Measurements from ENCODE around the gene ZRANB3. TPM values are rescaled to one million over a fixed set of nuclear protein-coding genes. Genes with fewer than 3 reads are reported as not detected.
"Not testable (repeated sequence)": the region's sequence is repeated elsewhere in the genome, so short reads cannot be mapped to it uniquely, and the experiment has no call there.

ZRANB3 gene
- total and polyA plus RNA-seq, 3 experiments from 2014 or later, result 2.5 to 10.3 (median 9.1) TPM

DNA sequence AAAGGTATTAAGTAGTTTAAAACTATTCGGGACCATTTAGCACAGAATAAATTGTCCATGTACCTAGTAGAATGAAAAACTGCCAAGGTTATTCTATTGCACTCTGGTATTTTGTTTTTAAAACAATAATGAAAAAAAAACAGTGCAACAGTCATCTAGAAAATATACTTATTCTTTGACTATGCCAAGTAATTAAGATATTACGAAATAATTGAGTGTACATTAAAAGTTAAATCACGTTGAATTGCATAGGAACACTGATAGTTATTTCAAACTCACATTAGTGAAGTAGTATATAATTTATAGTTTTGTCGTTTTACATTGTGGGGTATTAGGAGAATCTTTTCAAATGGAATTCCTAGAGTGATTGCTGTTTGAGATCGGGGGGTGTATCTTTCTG lies 20.3 kb upstream of the ZRANB3 start:
- Mint-ChIP-seq H3K9me3 (no peaks in the 10 kb centered on the region), H3K4me1 (peaks cover 21 to 36% (median 35%) of the 10 kb centered on the region in 3 donors), H3K4me3 (no peak overlapping the region), H3K27ac (no peak overlapping the region), H3K36me3 (peaks cover 0 to 4% (median 2%) of the 10 kb centered on the region in 3 donors), H3K27me3 (no peaks in the 10 kb centered on the region)
- ChIA-PET CTCF (no interaction called here), POLR2A (interaction anchor here (0.6 kb wide), 1 partner anchor 197 kb away, joined by 3 read pairs; no protein-coding TSS in a partner anchor)
- Histone ChIP-seq H3K36me3 (ENCODE audit: insufficient read depth, low read length) (no peaks in the 10 kb centered on the region), H3K4me3 (ENCODE audit: low read length) (no peak overlapping the region), H3K27ac (ENCODE audit: low read depth, low read length) (no peak overlapping the region), H3K9me3 (ENCODE audit: low read length) (no peaks in the 10 kb centered on the region), H3K4me1 (ENCODE audit: insufficient read depth, low read length) (no peaks in the 10 kb centered on the region), H3K27me3 (ENCODE audit: insufficient read depth, low read length, poor library complexity, severe bottlenecking) (no peaks in the 10 kb centered on the region)
- no peak for DNase-seq

DNA sequence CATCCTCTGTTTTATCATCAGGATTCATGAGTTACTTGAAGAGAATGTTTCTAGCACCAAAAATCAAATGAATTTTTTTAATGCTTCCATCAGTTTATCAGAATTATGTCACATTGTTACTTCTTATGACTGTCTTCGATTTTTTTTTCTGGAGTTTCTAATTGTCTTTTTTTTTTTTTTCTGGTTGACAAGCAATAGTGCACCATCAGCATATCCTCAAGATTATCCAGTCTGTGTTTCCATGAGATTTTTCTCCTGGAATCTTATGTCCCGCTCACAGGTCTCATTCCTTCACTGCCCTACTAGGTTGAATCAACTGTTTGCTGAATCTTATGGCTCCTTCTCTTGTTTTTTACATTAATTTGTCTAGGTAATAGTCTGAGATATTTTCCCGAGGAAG lies 16.3 kb upstream of the ZRANB3 start:
- Mint-ChIP-seq H3K4me3 (no peak overlapping the region), H3K9me3 (no peaks in the 10 kb centered on the region), H3K36me3 (peaks cover 0 to 2% (median 0%) of the 10 kb centered on the region in 3 donors), H3K27ac (no peak overlapping the region), H3K4me1 (peaks cover 20 to 38% (median 31%) of the 10 kb centered on the region in 3 donors), H3K27me3 (no peaks in the 10 kb centered on the region)
- ChIA-PET POLR2A (no interaction called here), CTCF (no interaction called here)
- Histone ChIP-seq H3K4me1 (ENCODE audit: insufficient read depth, low read length) (no peaks in the 10 kb centered on the region), H3K27me3 (ENCODE audit: insufficient read depth, low read length, poor library complexity, severe bottlenecking) (no peaks in the 10 kb centered on the region), H3K36me3 (ENCODE audit: insufficient read depth, low read length) (no peaks in the 10 kb centered on the region), H3K9me3 (ENCODE audit: low read length) (no peaks in the 10 kb centered on the region), H3K27ac (ENCODE audit: low read depth, low read length) (no peak overlapping the region), H3K4me3 (ENCODE audit: low read length) (no peak overlapping the region)
- no peak for DNase-seq

DNA sequence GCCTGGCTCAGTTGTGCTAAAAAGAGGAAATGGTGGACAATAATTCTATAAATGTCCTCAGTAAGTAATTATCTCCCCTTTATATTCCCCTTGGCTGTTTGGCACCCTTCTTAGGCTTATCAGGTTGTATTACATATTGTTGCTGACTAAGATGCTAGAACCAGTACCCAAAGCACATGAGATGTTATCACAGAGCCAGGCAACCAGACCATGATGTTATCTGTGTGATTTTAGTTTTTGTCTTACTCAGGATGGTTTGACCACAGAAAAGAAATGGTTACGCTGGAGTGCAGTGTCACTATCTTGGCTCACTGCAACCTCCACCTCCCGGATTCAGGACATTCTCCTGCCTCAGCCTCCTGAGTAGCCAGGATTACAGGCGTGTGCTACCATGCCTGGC lies 15.4 kb upstream of the ZRANB3 start:
- ChIA-PET POLR2A (no interaction called here), CTCF (no interaction called here)
- Mint-ChIP-seq H3K4me3 (no peak overlapping the region), H3K27ac (no peak overlapping the region), H3K36me3 (peaks cover 0 to 2% (median 0%) of the 10 kb centered on the region in 3 donors), H3K27me3 (no peaks in the 10 kb centered on the region), H3K4me1 (peaks cover 20 to 38% (median 31%) of the 10 kb centered on the region in 3 donors), H3K9me3 (no peaks in the 10 kb centered on the region)
- Histone ChIP-seq H3K4me1 (ENCODE audit: insufficient read depth, low read length) (no peaks in the 10 kb centered on the region), H3K27me3 (ENCODE audit: insufficient read depth, low read length, poor library complexity, severe bottlenecking) (no peaks in the 10 kb centered on the region), H3K36me3 (ENCODE audit: insufficient read depth, low read length) (no peaks in the 10 kb centered on the region), H3K27ac (ENCODE audit: low read depth, low read length) (no peak overlapping the region), H3K4me3 (ENCODE audit: low read length) (no peak overlapping the region), H3K9me3 (ENCODE audit: low read length) (no peaks in the 10 kb centered on the region)
- no peak for DNase-seq

DNA sequence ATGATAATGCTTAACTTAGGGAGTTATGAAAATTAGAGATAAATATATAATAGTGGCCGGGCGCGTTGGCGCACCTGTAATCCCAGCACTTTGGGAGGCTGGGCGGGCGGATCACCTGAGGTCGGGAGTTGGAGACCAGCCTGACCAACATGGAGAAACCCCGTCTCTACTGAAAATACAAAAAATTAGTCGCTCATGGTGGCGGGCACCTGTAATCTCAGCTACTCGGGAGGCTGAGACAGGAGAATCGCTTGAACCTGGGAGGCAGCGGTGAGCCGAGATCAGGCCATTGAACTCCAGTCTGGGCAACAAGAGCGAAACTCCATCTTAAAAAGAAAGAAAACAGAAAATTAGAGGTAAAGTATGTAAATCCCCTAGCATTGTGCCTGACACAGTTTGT lies 2.5 kb upstream of the ZRANB3 start:
- Mint-ChIP-seq H3K27ac (peak overlapping the region in 1 of 8 donors; percentile 66), H3K4me3 (peak overlapping the region in 2 of 7 donors; percentile 16 to 34), H3K4me1 (peaks cover 22 to 45% (median 35%) of the 10 kb centered on the region in 3 donors)
- H3K36me3 ChIP-seq (ENCODE audit: insufficient read depth, low read length); H3K27ac ChIP-seq (ENCODE audit: low read depth, low read length); H3K9me3 ChIP-seq (ENCODE audit: low read length); DNase-seq; POLR2A ChIA-PET; H3K27me3 ChIP-seq (ENCODE audit: insufficient read depth, low read length, poor library complexity, severe bottlenecking); H3K36me3 Mint-ChIP-seq; H3K27me3 Mint-ChIP-seq; H3K4me3 ChIP-seq (ENCODE audit: low read length); H3K9me3 Mint-ChIP-seq; H3K4me1 ChIP-seq (ENCODE audit: insufficient read depth, low read length): not testable (repeated sequence)
- CTCF ChIA-PET, result interaction anchor here (1.1 kb wide), 1 partner anchor 176 kb away, joined by 3 read pairs; no protein-coding TSS in a partner anchor

DNA sequence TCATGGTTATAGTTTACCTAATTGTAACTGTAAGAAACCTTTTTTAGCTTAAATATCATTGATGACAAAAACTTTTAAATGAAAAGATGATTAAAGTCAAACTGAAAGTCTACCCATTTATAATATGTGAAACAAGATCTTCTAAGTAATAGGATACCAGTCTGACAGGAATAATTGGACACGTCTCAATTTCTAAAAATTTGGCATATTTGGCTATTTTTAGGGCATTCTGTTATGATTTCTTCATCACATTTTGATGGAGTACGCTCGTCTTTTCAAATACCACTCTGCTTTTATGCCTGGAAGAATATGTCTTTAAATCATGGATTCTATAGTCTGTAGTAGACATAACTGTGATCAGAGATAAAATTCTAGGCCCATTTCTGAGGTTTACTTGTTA lies 1.6 kb upstream of the ZRANB3 start:
- CTCF ChIA-PET, result no interaction called here
- peak overlapping the region in 1 of 8 donors; percentile 83 for H3K27ac Mint-ChIP-seq
- H3K4me1 Mint-ChIP-seq, result peaks cover 22 to 42% (median 37%) of the 10 kb centered on the region in 3 donors
- no peak for DNase-seq
- no peak overlapping the region for H3K27ac ChIP-seq (ENCODE audit: low read depth, low read length)
- no peaks in the 10 kb centered on the region for H3K27me3 ChIP-seq (ENCODE audit: insufficient read depth, low read length, poor library complexity, severe bottlenecking)
- H3K27me3 Mint-ChIP-seq, result no peaks in the 10 kb centered on the region
- no peaks in the 10 kb centered on the region for H3K9me3 ChIP-seq (ENCODE audit: low read length)
- no peak overlapping the region for H3K4me3 ChIP-seq (ENCODE audit: low read length)
- H3K4me3 Mint-ChIP-seq, result peak overlapping the region in 1 of 7 donors; percentile 55
- POLR2A ChIA-PET, result interaction anchor here (1.4 kb wide), 1 partner anchor 344 kb away, joined by 5 read pairs; the partner anchor contains the start of gene MCM6
- H3K4me1 ChIP-seq (ENCODE audit: insufficient read depth, low read length), result peaks cover 7% of the 10 kb centered on the region
- no peaks in the 10 kb centered on the region for H3K36me3 ChIP-seq (ENCODE audit: insufficient read depth, low read length)
- H3K9me3 Mint-ChIP-seq, result no peaks in the 10 kb centered on the region
- peaks cover 0 to 4% (median 0%) of the 10 kb centered on the region in 3 donors for H3K36me3 Mint-ChIP-seq

DNA sequence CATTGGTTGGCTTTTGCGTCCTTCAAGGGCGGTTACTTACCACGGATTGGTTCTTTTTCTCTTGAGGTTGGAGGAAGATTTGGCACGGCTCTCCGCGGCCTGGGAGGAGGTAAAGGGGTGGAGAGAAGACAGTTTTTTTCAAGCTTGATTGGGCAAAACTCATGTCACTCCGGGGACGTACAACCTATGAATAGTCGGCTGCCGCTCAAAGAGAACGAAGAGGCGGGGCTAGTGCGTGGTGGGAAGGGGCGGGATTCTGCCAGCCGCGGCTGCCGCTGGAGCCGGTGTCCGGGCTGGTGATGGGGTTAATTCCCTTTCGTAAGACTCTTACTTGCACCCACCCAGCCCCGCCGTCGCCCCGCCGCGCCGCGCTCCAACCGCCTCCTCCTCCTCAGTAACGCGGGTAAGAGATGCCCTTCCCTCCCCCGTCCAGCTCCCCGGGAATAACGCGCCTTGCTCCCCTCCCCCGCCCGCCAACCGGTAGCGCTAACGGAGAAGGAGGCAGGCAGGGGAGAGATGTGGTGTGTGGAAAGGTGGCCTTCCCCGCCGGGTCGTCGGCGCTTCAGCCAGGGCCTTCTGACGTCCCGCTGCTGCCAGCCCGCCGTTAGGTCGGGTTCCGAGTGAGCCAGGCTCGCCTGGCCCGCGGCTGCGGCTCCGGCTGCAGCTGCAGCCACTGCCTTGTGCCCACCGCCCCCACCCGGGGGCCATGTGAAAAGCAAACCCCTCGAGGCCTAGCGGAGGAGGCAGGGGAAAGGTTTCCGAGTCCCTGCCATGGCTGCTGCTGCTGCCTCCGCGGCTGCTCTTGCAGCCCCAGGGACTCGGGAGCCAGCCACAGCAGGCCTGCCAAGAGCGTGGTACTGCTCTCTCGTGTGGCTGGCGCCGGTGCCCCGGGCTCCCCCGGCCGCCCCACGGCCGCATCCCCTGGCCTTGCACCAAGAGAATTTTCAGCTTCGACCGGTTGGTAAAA lies 496 bp upstream of the ZRANB3 start, which contains the start of gene R3HDM1:
Gene R3HDM1 (plus strand): TSS at position 254 of the 967 bp plus-strand sequence. CDS start 73,362 bp downstream, outside the sequence.
- no peak within 1 kb of the TSS for H3K4me3 Mint-ChIP-seq
- H3K27me3 Mint-ChIP-seq, result no peaks in the 10 kb centered on the region
- peaks cover 0 to 3% (median 0%) of the 10 kb centered on the region in 3 donors for H3K36me3 Mint-ChIP-seq
- H3K27ac ChIP-seq (ENCODE audit: low read depth, low read length), result peak within 1 kb of the TSS; percentile 97
- peaks cover 22 to 38% (median 37%) of the 10 kb centered on the region in 3 donors for H3K4me1 Mint-ChIP-seq
- no peaks in the 10 kb centered on the region for H3K36me3 ChIP-seq (ENCODE audit: insufficient read depth, low read length)
- H3K4me1 ChIP-seq (ENCODE audit: insufficient read depth, low read length), result peaks cover 7% of the 10 kb centered on the region
- peak within 1 kb of the TSS in 6 of 8 donors; percentile 36 to 92 (median 75) for H3K27ac Mint-ChIP-seq
- H3K27me3 ChIP-seq (ENCODE audit: insufficient read depth, low read length, poor library complexity, severe bottlenecking), result no peaks in the 10 kb centered on the region
- DNase-seq, result peak; percentile 89 to 98 (median 97)
- ChIA-PET CTCF (interaction anchor here (1.1 to 1.8 kb wide), 3 partner anchors 213 to 614 kb away, joined by 3 to 8 read pairs (median 3); no protein-coding TSS in a partner anchor), POLR2A (interaction anchor here (0.5 to 1.4 kb wide), 12 partner anchors 9 to 613 kb away, joined by 3 to 15 read pairs (median 4); partner anchors contain the start of genes CCNT2 and MCM6)
- no peaks in the 10 kb centered on the region for H3K9me3 Mint-ChIP-seq
- H3K9me3 ChIP-seq (ENCODE audit: low read length), result no peaks in the 10 kb centered on the region
- H3K4me3 ChIP-seq (ENCODE audit: low read length), result peak within 1 kb of the TSS; percentile 98

DNA sequence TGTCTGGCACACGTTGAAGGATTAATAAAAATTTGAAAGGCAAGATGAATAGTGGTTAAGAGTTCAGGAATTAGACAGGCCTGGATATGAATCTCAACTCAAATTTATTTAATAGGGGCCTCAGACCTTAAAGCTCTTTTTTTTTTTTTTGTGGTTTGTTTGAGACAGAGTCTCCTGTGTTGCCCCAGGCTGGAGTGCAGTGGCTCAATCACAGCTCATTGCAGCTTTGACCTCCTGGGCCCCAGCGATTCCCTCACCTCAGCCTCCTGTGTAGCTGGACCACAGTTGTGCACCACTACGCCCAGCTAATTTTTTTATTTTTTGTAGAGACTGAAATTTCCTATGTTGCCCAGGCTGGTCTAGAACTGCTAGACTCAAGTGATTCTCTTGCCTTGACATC lies 3.0 kb downstream of the ZRANB3 start:
- H3K4me3 ChIP-seq (ENCODE audit: low read length), result no peak overlapping the region
- CTCF ChIA-PET, result no interaction called here
- no peaks in the 10 kb centered on the region for H3K36me3 ChIP-seq (ENCODE audit: insufficient read depth, low read length)
- DNase-seq, result no peak
- Mint-ChIP-seq H3K4me3 (no peak overlapping the region), H3K9me3 (no peaks in the 10 kb centered on the region), H3K27ac (peak overlapping the region in 1 of 8 donors; percentile 52), H3K36me3 (peaks cover 0 to 4% (median 3%) of the 10 kb centered on the region in 3 donors), H3K4me1 (peaks cover 8 to 17% (median 14%) of the 10 kb centered on the region in 3 donors), H3K27me3 (no peaks in the 10 kb centered on the region)
- H3K27ac ChIP-seq (ENCODE audit: low read depth, low read length), result no peak overlapping the region
- POLR2A ChIA-PET, result no interaction called here
- no peaks in the 10 kb centered on the region for H3K9me3 ChIP-seq (ENCODE audit: low read length)
- H3K4me1 ChIP-seq (ENCODE audit: insufficient read depth, low read length), result peaks cover 7% of the 10 kb centered on the region
- no peaks in the 10 kb centered on the region for H3K27me3 ChIP-seq (ENCODE audit: insufficient read depth, low read length, poor library complexity, severe bottlenecking)

DNA sequence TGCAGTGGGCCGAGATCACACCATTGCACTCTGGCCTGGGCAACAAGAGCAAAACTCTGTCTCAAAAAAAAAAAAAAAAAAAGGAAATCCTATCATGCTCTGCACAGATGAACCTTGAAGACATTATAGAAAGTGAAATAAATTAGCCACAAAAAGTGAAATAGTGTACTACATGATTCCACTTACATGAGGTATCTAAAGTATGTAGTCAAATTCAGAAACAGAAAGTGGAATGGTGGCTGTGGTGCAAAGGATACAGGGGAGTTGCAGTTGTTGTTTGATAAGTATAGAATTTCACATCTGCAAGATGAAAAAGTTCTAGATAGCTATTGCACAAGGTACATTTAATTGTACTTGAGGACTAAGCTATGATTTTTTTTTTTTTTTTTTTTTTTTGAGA lies 5.2 kb downstream of the ZRANB3 start:
- ChIA-PET POLR2A (no interaction called here), CTCF (no interaction called here)
- Mint-ChIP-seq H3K27ac (no peak overlapping the region), H3K9me3 (no peaks in the 10 kb centered on the region), H3K4me3 (no peak overlapping the region), H3K36me3 (peaks cover 2 to 5% (median 4%) of the 10 kb centered on the region in 3 donors), H3K27me3 (no peaks in the 10 kb centered on the region), H3K4me1 (peaks cover 0 to 7% (median 4%) of the 10 kb centered on the region in 3 donors)
- H3K27me3 ChIP-seq (ENCODE audit: insufficient read depth, low read length, poor library complexity, severe bottlenecking), result no peaks in the 10 kb centered on the region
- H3K4me3 ChIP-seq (ENCODE audit: low read length), result no peak overlapping the region
- H3K9me3 ChIP-seq (ENCODE audit: low read length), result no peaks in the 10 kb centered on the region
- H3K36me3 ChIP-seq (ENCODE audit: insufficient read depth, low read length), result no peaks in the 10 kb centered on the region
- H3K4me1 ChIP-seq (ENCODE audit: insufficient read depth, low read length), result peaks cover 7% of the 10 kb centered on the region
- H3K27ac ChIP-seq (ENCODE audit: low read depth, low read length), result no peak overlapping the region
- DNase-seq, result no peak

Measured in CD8-positive, alpha-beta memory T cell (primary cell).